Renal pelvis (tissue), 4 donors: Measurements from ENCODE around the gene MOV10L1. TPM values are rescaled to one million over a fixed set of nuclear protein-coding genes. Genes with fewer than 3 reads are reported as not detected.

Source experiments
- DNase-seq: peaks from one replicate; pipeline ENCODE4 v3.0.0-alpha.2; 2013
- polyA plus RNA-seq, 3 donors: library from polyadenylated mRNA; unstranded; fragments of 120-200 nt; gene quantifications; one replicate each; pipeline ENCODE4 v1.2.1, GENCODE V29; 2013; ENCODE audit not compliant: insufficient read length in 3 of 3

Gene MOV10L1
- polyA plus RNA-seq, 3 donors: 0.70 to 1.1 (median 0.95) TPM

DNA sequence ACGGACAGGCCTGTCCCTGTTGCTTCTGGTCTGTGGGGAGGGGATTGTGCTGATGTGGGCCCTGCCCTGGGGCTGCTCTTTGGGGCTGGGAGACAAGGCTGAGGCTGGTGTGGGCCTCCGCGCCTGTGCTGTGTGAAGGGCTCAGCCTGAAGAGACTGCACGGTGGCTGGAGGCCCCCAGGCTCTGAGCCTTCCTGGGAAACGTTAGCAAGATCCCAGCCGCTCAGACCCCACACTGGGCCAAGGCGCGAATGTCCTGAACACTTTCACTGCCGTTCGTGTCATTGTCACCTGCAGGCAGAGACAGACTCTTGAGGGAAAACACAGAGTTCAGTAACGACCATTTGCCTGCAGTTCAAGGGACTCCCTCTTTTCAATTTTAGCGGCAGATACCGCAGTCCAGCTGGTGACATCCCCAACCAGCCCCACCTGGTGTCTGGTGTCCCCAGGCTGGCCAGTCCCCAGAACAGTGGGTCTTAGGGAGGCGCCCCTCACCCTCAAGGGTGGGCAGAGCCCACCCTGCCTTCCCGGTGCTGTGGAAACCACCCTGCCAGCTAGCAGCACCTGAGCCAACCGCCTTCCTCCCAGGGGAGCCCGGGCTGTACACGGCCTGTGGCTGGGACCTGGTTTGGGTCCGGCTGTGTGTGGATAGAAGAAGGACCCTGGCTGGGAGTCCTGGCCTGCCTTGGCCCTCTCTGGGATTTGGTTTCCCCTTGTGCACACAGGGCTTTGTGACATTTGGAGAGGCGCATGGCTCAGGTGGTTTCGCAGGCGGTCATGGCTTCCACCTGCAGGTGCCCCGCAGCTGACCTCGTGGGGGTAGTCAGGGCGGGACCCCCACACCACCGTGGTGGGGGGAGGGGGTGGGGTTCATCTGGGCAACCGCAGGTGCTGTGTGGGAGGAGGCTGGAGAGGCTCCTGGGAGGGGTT lies 86.4 kb downstream of the MOV10L1 start:
- no peak for DNase-seq

DNA sequence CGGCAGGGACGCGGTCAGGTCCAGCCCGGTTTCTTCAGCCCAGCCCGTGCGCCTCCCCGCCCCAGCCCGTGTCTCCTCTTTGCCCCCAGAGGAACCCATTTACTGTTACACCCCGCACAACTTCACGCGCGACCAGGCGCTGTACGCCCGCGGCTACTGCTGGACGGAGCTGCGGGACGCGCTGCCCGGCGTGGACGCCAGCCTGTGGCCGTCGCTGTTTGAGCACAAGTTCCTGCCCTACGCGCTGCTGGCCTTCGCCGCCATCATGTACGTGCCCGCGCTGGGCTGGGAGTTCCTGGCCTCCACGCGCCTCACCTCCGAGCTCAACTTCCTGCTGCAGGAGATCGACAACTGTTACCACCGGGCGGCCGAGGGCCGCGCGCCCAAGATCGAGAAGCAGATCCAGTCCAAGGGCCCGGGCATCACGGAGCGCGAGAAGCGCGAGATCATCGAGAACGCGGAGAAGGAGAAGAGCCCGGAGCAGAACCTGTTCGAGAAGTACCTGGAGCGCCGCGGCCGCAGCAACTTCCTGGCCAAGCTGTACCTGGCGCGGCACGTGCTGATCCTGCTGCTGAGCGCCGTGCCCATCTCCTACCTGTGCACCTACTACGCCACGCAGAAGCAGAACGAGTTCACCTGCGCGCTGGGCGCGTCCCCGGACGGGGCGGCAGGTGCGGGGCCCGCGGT lies 87.2 kb downstream of the MOV10L1 start:
- DNase-seq: no peak

DNA sequence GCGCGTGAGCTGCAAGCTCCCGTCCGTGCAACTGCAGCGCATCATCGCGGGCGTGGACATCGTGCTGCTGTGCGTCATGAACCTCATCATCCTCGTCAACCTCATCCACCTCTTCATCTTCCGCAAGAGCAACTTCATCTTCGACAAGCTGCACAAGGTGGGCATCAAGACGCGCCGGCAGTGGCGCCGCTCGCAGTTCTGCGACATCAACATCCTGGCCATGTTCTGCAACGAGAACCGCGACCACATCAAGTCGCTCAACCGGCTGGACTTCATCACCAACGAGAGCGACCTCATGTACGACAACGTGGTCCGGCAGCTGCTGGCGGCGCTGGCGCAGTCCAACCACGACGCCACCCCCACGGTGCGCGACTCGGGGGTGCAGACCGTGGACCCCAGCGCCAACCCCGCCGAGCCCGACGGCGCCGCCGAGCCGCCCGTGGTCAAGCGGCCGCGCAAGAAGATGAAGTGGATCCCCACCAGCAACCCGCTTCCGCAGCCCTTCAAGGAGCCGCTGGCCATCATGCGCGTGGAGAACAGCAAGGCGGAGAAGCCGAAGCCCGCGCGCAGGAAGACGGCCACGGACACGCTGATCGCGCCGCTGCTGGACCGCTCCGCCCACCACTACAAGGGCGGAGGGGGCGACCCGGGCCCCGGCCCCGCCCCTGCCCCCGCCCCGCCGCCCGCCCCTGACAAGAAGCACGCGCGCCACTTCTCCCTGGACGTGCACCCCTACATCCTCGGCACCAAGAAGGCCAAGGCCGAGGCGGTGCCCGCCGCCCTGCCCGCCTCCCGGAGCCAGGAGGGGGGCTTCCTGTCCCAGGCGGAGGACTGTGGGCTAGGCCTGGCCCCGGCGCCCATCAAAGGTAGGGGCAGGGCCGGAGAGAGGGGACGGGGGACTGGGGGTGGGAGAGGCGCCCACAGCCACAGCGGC lies 88.0 kb downstream of the MOV10L1 start:
- DNase-seq: no peak

DNA sequence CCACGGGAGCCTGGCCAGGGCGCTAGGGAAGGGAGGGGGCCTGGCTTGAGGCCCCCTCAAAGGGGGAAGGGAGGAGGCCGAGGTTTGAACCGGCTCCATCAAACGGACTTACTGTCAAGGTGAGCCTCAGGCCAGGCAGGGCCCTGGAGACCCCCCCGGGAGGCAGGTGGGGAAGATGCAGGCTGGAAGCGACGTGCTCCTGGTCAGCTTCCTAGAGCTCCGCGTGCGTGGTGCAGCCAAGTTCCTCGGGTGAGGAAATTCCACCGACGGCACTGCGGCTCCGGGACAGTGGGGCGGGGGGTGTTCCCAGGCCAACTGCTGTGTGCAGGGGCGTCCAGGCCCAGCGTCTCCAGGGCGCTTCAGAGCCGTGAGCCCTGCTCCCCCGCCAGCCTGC lies 88.7 kb downstream of the MOV10L1 start:
- DNase-seq: no peak

DNA sequence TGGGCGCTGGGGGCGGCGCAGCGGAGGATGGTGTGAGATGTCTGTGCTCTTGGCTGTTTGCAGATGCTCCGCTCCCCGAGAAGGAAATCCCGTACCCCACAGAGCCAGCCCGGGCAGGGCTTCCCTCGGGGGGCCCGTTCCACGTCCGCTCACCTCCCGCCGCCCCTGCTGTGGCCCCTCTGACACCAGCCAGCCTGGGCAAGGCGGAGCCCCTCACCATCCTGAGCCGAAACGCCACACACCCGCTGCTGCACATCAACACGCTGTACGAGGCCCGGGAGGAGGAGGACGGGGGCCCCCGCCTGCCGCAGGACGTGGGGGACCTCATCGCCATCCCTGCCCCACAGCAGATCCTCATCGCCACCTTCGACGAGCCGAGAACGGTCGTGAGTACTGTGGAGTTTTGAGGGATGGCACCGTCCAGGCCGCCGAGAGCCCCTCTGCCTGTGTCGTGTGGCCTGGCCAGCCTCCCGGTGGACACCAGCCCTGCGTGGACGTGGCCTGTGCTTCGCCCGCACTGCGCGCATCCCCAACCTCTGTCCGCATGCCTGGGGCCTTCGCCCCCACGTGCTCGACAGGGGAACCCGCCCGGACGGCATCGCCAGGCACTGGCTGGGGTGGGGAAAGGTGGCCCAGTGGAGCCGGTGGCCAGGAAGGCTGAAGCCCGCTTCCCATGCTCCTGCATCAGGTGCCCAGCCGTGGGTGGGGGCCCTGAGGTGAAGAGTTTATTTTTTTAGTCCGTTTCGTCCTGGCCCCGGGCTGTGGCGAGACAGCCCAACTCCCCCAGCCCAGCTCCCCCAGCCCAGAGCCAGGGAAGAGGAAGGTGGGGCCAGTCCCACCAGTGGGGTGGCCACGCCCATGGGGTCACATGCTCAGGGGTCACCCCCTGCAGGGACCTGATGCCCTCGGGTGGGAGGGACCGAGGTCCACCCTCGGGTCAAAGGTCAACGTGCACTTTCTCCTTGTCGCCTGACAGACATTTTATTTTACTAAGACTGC lies 89.4 kb downstream of the MOV10L1 start:
- DNase-seq: no peak

DNA sequence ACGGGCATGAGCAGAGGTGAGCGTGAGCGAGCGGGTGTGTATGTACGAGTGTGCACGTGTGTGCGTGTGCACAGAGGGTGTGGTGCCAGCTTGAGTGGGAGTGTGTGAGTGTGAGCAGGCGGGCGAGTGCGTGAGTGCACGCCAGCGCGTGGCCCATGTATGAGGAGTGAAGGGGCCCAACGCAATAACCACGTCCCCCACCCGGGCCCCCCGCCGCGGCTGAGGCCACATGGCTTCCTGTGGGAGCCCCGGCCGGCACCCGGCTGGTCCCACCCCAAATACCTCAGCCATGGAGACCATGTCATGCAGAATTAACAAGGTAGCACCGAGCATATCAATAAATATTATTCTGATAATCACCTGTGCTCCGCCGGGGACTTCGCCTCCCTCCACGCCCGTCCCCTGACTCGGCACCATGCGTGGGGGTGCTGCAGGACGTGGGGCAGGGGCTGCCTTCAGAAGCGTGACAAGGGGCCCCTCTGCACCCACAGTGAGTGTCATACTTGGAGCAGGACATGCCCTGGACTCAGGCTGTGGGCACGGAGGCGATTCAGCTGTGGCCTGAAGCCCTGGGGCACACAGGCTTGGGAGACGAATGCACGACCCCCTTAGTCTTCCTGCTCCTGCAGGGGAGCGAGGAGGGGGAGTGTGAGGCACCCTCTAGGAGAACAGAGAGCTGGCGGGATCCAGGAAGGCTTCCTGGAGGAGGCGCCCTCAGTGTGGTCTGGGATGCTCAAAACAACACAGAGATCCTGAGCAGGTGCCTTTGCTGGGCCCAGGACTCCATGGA lies 90.3 kb downstream of the MOV10L1 start:
- DNase-seq: no peak

DNA sequence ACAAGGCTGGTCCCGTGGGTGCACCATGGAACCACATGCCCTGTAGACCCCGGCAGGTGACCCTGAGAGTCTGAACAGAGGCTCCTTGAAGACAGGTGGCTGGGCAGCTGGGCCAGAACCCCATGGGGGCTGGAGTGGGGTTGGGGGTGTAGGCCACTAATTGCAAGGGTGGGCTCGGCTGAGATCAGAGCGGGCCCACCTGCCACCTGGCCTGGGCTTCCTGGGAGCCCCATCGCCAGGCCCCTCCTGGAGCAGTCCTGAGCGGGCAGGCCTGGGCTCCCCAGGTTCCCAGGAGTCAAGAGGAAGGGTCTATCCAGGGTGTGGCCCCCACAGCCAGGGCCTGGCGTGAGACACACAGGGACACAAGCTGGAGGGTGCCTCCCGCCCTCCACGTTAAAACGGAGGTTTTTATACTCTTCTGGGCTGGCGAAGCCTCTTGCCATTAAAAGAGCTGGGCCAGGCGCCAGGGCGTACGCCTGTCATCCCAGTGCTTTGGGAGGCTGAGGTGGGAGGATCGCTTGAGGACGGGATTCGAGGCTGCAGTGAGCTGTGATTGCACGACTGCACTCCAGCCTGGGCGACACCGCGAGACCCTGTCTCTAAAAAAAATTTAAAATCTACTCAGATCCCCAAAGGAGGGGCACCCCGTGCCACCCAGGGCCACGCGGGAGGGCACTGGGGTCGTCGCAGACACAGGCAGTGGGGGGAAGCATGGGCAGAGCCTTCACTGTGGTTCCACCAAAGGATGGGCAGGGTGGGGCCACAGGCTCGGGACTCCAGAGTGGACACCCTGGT lies 91.1 kb downstream of the MOV10L1 start:
- DNase-seq: no peak

DNA sequence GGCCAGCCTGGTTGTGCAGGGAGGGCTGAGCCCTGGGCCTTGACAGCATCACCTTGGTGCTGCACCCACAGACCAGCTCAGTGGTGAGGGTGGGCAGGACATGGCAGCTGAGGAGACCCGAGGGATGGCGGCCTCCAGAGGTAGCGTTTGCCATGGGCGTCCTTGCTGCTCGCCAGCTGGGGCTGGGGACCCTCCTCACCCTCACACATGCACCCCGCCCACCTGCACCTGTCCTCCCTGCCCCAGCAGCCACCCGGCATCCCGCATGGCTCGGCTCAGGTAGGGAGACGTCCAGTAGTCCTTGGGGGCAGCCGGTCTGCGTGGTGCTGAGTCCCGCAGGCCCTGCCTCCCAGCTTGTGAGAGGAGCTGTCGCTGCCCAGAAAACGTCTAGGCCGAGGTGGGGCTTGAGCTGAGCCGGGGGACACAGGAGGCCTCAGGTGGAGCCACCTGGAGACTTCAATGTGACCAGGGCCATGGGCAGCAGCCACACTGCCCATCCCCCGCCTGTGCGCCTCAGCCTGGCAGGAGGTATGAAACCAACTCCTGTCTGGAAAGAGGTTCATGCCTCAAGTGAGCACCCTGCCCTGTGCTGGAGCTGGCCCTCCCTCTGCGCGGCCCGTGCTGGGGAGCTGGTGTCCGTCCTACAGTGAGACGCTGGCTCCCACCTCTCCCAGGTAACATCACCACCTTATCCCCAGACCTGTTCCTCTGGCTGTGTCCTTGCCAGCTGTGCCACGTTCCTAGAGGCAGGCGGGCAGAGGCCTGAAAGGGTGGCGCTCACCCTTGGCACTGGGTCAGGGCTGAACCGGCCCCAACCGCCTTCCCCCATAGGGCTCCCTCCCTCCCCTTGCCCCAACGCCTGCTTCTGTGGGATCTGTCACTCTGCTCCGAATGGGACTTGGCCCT lies 92.6 kb downstream of the MOV10L1 start:
- DNase-seq: no peak

DNA sequence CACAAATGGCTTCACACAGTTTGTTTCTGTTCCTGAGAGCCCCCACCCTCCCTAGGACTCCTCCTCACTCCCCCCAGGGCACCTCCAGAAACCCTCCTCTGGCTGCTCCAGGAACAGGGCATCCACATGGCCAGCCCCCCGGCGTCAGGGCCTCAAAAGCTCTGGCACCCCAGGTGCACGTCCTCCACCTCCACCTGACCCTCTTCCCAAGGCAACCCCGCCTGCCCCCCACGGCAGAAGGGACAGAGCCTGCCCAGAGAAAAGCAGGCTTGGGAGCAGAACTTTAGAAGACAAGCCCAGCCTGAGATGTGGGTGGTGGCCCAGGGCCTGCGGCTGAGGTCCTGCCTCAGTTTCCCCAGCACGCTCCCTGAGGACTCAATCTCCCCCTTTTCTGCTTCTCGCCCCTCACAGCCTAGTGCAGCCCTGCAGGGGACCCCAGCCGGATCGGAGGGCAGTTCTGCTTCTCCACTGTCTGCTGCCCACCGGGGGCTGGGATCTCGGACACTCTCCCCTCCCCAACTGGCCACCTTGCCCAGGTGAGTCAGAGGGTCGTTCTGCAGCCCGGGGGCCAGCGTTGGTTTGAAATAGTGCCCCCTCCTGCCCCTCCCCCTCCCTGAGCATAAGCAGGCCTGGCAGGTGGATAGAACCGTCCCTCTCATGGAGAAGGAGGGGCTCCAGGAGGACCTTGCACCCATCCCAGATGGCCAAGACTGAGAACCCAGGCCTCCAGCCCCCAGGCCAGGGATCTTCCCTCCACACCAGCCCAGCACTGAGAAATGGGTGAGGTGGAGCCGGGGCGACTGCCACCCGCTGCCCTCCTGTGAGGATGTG lies 93.5 kb downstream of the MOV10L1 start:
- no peak for DNase-seq

DNA sequence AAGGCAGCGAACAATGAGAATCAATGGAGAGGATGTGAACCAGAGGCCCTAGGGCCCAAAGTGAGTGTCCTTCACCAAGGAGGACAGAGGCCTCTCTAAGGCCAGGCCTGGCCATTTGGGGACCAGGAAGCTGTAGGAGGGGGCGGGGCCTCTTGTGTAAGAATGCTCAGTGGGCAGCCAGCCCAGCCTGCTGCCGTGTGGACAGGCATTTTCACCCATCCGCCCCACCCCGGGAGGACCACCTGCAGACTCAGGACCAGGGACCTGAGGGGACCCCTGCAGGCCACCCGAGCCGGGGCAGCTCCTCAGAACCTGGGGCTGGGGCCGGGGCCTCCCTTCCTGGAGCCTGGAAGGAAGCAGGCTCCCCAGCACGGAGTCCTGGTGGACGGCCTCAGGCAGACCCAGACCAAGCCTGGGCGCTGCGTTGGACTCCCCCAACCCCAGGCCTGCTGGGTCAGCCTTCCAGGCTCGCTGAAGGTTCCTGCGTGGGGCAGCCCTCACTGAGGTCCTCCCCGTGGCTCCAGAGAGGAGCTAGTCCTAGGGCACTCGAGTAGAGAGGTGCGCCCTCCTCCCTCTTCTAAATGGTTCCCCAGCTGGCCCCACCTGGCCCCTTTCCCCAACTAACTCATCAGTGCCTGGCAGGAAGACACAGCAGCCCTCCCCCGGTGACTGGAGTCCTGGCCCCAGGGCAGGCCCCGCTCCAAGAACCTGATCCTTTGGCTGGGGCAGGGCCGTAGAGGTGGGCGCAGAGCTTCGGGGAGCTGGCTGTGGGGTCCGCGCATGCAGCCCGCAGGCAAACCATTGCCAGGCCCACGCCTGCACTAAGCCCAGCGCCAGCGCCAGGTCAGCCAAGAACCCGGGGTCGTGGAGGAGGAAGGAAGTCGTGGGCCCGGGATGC lies 94.4 kb downstream of the MOV10L1 start:
- DNase-seq: no peak

DNA sequence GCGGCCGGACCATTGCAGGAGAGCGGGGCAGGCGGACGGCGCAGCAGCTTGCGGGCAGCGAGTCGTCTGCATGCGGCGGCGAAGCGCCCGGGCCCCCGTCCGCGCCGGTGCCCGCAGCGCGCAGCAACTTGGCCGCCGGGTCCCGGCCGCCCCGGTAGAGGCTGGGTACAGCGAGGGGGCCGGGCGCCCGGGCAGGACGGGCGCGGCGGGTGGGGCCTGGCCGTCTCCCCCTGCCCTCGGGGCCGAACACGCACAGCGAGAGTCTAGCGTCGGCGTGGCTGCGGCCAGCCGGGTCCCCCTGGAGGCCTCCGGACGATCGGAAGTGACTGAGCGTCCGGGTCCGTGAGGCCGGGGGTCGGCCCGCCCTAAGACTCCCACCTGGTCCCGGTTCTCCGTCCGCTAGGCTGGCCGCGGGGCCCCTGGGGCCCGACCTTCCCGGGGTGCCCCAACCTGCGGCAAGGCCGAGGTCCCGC lies 95.1 kb downstream of the MOV10L1 start:
- no peak for DNase-seq

DNA sequence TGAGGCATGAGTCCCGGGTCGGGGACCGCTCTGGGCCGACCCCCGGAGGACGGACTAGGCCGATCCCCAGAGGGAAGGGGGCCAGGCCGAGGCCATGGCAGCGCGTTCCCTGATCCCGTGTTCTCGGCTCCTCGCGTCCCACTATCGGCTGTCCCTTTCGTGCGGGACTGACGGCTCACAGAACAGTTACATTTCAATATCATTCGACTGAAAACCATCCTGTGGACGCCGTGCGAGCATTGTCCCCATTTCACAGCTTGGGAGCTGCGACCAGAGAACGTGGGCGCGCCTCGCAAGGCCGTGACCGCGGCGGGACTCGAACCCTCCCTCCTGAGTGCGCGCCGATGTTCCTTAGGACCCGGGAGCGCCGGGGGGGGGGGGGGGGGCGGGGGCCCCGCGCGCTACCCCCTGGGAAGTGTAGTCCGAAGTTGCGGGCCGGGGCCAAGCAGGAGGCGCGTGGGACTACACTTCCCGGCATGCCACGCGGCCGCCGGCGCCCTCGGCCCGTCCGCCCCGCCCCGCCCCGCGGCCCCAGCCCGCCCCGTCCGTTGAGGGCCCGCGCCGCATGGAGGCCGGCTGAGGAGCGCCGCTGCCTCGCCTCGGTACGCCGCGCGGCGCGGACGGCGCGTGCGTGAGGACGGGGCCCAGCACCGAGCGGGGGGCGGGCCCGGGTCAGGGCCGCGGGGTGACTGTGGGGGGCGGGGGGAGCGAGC lies 95.7 kb downstream of the MOV10L1 start, which contains the start of gene TRABD:
TSS of gene TRABD (plus strand) at position 539 of the 713 bp plus-strand sequence. CDS start 7,148 bp downstream, outside the sequence.
- DNase-seq: peak; percentile 87

DNA sequence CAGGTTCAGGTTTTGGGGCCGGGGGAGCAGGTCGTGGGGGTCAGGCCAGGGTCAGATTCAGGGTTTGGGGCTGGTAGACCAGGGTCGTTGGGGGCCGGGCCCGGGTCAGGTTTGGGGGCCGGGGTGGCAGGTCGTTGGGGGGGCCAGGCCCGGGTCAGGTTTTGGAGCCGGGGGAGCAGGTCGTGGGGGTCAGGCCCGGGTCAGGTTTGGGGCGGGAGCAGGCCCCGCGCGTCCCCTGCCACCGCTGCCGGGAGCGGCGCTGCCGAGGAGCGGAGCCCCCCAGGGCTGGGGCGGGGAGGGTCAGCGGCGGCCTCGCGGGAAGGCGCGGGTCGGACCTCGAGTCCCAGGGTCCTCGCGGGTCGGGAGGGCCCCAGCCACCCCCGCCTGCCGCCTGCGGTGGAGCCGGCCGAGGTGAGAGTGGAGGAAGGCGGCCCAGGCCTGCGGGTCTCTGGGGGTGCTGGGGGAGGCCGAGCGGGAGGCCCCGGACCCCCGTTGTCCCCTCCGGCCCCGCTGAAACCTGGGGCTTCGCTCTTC lies 96.4 kb downstream of the MOV10L1 start:
- no peak for DNase-seq

DNA sequence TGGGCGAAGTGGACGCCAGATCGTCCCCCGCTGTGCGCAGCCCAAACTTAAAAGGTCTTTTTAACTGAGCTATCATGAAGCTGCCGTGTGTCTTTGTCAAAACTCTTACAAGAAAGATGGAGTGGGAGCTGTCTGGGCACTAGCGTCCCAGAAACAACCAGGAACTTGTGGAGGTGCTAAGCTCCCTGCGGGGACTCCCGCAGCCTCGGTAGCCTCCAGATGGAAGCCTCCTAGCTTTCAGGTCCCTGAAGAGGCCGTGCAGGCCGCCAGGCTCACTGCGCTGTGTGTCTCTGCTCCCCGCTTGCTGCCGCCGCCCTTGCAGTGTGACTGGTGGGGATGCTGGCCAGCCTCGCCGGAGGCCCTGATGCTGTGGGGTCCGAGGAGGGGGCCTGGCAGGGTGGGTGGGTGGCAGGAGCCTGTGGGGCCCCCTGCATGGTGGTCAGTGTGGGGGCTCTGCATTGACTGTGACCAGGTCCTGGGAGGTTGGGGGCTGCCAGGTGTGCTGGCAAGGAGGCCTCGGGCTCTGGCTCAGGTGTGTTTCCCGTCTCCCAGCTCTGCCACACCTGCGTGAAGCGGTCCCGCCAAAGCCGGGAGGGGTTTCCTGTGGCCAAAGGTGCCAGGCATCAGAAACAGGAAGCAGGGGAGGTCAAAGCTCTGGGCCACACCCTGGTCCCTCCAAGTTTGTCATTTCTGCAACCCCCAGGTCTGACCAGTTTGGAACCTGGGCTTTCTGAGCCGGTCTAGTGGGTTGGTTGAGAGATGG lies 97.1 kb downstream of the MOV10L1 start:
- no peak for DNase-seq
